ENCODE results near the gene UQCRHL. TPM values are rescaled to one million over a fixed set of nuclear protein-coding genes. Genes with fewer than 3 reads are reported as not detected.
A peak's percentile ranks its signal among the peaks of the same experiment; 100 is the strongest.
"Not testable (repeated sequence)": the region's sequence is repeated elsewhere in the genome, so short reads cannot be mapped to it uniquely, and the experiment has no call there.

UQCRHL gene
- total RNA-seq (1 to 10 TPM; 1.2 to 1.3 TPM), polyA plus RNA-seq (1 to 10 TPM; 1.3 to 4.6 TPM)
- long read RNA-seq, donor 1: 0 reads
- long read RNA-seq, donor 2: 0 reads

DNA sequence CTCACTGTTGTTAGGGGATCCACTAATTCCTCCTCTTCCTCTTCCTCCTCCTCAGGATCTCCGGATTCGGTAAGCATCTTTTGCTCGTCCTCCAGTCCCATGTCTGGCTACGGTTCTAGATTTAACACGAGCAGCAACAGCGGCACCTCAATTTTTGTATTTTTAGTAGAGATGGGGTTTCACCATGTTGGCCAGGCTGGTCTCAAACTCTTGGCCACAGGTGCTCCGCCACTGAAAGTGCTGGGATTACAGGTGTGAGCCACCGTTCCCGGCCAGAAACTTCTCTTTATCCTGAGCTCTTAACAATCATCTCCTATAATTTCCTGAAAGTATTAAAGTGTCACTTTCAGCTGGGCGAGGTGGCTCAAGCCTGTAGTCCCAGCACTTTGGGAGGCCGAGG lies at the start of gene UQCRHL:
Gene UQCRHL, minus strand, starts transcription at position 101 of the 400 bp plus-strand sequence. Its CDS starts 0 bp downstream, at position 101.
- H3K27me3 ChIP-seq (ENCODE audit: control insufficient read depth in 1 of 2, insufficient read depth in 2 of 2, low read length in 1 of 2); H3K9me3 ChIP-seq (ENCODE audit: control insufficient read depth, low read length); H3K27ac ChIP-seq (ENCODE audit: low read depth in 1 of 2, low read length in 2 of 2); H3K4me3 ChIP-seq (ENCODE audit: low read length in 2 of 2); H3K36me3 ChIP-seq (ENCODE audit: control insufficient read depth in 1 of 2, insufficient read depth in 2 of 2, low read length in 1 of 2); ATAC-seq (ENCODE audit: low FRiP score); intact Hi-C loops (cut with DNase I); H3K4me1 ChIP-seq (ENCODE audit: control insufficient read depth in 1 of 2, insufficient read depth in 2 of 2, low read length in 2 of 2): not testable (repeated sequence)
- DNase-seq: peak in 1 of 2 donors; percentile 51
- WGBS, 2 donors: 92 to 95% methylated on average over 11 of the region's 11 CpGs

DNA sequence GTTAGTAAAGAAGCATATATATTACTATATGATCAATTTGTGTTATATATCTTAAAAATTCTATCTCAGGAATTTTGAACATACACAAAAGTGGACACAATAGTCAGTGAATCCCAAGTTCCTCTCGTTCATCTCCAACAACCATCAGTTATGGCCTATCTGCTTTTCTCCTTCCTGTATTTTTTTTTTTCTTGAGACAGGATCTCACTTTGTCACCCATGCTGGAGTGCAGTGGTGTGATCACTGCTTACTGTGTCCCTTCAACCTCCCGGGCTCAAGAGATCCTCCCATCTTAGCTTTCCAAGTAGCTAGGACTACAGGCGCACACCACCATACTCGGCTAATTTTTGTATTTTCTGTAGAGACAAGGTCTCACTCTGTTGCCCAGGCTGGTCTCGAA lies 49.4 kb upstream of the UQCRHL start:
- Histone ChIP-seq H3K4me3 (ENCODE audit: low read length in 2 of 2) (no peak overlapping the region), H3K27ac (ENCODE audit: low read depth in 1 of 2, low read length in 2 of 2) (no peak overlapping the region), H3K27me3 (ENCODE audit: control insufficient read depth in 1 of 2, insufficient read depth in 2 of 2, low read length in 1 of 2) (no peaks in the 10 kb centered on the region), H3K36me3 (ENCODE audit: control insufficient read depth in 1 of 2, insufficient read depth in 2 of 2, low read length in 1 of 2) (no peaks in the 10 kb centered on the region), H3K9me3 (ENCODE audit: control insufficient read depth, low read length) (no peaks in the 10 kb centered on the region), H3K4me1 (ENCODE audit: control insufficient read depth in 1 of 2, insufficient read depth in 2 of 2, low read length in 2 of 2) (peaks cover 0 to 1% of the 10 kb centered on the region in 2 donors)
- DNase-seq (no peak), ATAC-seq (ENCODE audit: low FRiP score) (no peak)
- intact Hi-C loops (cut with DNase I): no loop called here
- 91 to 95% methylated on average over 5 of the region's 5 CpGs for WGBS, 2 donors

DNA sequence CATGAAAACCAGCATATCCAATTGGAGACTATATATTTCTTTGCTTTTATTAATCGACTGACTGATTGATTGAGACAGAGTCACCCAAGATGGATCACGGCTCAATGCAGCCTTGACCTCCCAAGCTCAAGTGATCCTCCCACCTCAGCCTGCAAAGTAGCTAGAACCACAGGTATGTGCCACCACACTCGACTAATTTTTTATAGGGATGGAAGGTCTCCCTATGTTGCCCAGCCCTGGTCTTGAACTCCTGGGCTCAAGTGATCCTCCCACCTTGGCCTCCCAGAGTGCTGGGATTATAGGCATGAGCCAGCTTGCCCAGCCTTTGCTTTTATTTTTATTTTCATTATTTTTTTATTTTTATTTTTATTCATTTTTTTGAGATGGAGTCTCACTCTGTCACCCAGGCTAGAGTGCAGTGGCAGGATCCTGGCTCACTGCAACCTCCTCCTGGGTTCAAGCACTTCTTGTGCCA lies 45.4 kb upstream of the UQCRHL start:
- ATAC-seq (ENCODE audit: low FRiP score) (no peak), DNase-seq (no peak)
- no peaks in the 10 kb centered on the region for H3K36me3 ChIP-seq (ENCODE audit: control insufficient read depth in 1 of 2, insufficient read depth in 2 of 2, low read length in 1 of 2)
- H3K27ac ChIP-seq (ENCODE audit: low read depth in 1 of 2, low read length in 2 of 2): no peak overlapping the region
- H3K4me1 ChIP-seq (ENCODE audit: control insufficient read depth in 1 of 2, insufficient read depth in 2 of 2, low read length in 2 of 2): peaks cover 0 to 1% of the 10 kb centered on the region in 2 donors
- H3K4me3 ChIP-seq (ENCODE audit: low read length in 2 of 2): no peak overlapping the region
- intact Hi-C loops (cut with DNase I): no loop called here
- H3K9me3 ChIP-seq (ENCODE audit: control insufficient read depth, low read length): no peaks in the 10 kb centered on the region
- WGBS, 2 donors: 80 to 90% methylated on average over 3 of the region's 3 CpGs
- H3K27me3 ChIP-seq (ENCODE audit: control insufficient read depth in 1 of 2, insufficient read depth in 2 of 2, low read length in 1 of 2): no peaks in the 10 kb centered on the region

DNA sequence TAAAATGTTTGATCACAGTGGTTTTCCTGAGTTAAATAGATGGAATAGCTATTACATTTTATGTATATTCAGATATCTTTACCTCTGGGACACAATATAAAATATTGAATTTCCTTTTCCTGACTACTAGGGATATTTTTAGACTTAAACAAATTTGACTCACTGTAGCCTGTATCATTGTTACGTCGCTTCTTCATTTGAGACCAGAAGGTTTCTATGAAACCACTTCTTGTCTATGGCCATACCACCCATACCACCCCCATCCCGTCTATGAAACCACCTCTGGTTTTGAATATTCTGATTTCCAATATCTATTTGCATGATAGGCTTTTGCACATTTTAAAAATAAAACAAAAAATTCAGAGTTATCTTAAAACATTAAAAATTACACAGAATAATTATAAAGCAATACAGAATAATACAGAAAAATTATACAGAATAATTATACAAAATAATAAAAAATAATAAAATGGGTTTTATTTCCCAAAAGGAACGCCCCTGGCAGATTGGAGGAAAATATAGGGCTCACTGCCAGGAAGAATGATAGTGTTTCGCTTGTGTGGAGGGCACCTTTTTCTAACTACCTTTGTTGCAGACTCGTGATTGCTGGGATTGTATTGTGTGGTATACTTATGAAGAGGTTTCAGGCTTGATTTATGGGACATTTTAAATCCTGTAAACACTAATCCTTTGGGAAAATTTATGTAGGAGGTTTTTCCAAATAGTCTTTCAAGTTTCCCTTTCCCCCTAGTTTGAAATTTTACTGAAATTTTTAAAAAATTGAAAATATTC lies 44.8 kb upstream of the UQCRHL start:
- 18 to 20% methylated on average over 6 of the region's 6 CpGs for WGBS, 2 donors
- peaks cover 0 to 1% of the 10 kb centered on the region in 2 donors for H3K4me1 ChIP-seq (ENCODE audit: control insufficient read depth in 1 of 2, insufficient read depth in 2 of 2, low read length in 2 of 2)
- H3K27ac ChIP-seq (ENCODE audit: low read depth in 1 of 2, low read length in 2 of 2): no peak overlapping the region
- no peaks in the 10 kb centered on the region for H3K27me3 ChIP-seq (ENCODE audit: control insufficient read depth in 1 of 2, insufficient read depth in 2 of 2, low read length in 1 of 2)
- no peak for ATAC-seq (ENCODE audit: low FRiP score)
- intact Hi-C loops (cut with DNase I): no loop called here
- no peak for DNase-seq
- H3K36me3 ChIP-seq (ENCODE audit: control insufficient read depth in 1 of 2, insufficient read depth in 2 of 2, low read length in 1 of 2): no peaks in the 10 kb centered on the region
- no peak overlapping the region for H3K4me3 ChIP-seq (ENCODE audit: low read length in 2 of 2)
- H3K9me3 ChIP-seq (ENCODE audit: control insufficient read depth, low read length): no peaks in the 10 kb centered on the region

DNA sequence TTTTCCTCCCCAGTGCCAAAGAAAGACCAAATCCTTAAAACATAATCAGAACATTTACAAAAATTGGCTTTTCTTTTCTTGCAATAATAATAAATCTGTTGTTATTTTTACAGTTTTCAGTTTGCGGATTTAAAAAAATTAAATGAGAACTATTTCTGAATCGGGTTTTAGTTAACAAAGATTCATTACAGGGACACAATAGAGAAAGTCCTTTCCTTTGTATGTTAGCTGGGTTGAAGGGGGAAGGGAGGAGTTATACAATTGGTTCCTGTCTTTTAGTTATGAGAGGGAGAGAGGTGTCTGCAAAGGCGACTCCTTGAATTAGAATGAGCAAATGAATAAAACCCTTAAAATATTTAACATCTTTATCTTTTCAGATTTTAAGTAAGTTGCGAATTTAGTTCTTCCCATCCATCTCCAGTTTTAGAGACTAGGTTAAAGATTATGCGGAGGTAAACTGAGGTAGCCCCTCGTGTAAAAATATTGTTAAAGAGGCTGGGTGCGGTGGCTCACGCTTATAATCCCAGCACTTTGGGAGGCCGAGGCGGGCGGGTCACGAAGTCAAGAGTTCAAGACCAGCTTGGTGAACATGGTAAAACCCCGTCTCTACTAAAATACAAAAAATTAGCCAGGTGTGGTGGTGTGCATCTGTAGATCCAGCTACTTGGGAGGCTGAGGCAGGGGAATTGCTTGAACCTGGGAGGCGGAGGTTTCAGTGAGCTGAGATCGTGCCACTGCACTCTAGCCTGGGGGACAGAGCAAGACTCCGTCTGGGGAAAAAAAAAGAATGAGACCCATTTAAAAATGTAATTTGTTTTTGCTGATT lies 44.0 kb upstream of the UQCRHL start:
- Histone ChIP-seq H3K4me1 (ENCODE audit: control insufficient read depth in 1 of 2, insufficient read depth in 2 of 2, low read length in 2 of 2) (no peaks in the 10 kb centered on the region), H3K36me3 (ENCODE audit: control insufficient read depth in 1 of 2, insufficient read depth in 2 of 2, low read length in 1 of 2) (no peaks in the 10 kb centered on the region), H3K4me3 (ENCODE audit: low read length in 2 of 2) (no peak overlapping the region), H3K27me3 (ENCODE audit: control insufficient read depth in 1 of 2, insufficient read depth in 2 of 2, low read length in 1 of 2) (no peaks in the 10 kb centered on the region), H3K27ac (ENCODE audit: low read depth in 1 of 2, low read length in 2 of 2) (no peak overlapping the region), H3K9me3 (ENCODE audit: control insufficient read depth, low read length) (no peaks in the 10 kb centered on the region)
- WGBS, 2 donors: 57 to 59% methylated on average over 16 of the region's 16 CpGs
- intact Hi-C loops (cut with DNase I): no loop called here
- DNase-seq (no peak), ATAC-seq (ENCODE audit: low FRiP score) (no peak)

DNA sequence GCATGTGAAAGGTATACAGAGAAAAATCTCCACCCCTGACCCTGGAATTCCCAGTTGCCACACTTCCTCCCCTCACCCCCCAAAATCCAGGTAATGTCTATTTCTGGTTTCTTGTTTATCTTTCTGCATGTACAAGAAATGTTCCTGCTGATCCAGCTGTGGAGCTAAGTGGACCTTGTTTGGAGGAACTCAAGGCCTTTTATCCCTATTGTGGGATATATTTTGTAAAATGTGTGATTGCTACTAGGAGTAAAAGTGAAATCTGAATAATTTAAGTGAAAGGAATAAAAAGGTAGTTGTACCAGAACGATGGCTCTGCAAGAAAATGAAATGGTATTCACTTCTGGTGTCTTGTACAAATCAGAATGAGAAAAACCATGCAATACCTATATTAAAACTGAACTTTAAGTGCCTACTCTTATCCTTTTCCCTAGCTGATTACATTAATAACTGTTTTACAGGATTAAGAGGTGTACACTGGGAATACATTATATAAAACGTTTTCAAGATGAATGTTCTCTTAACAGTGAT lies 43.1 kb upstream of the UQCRHL start:
- ATAC-seq (ENCODE audit: low FRiP score) (no peak), DNase-seq (no peak)
- Histone ChIP-seq H3K4me3 (ENCODE audit: low read length in 2 of 2) (peak overlapping the region in 1 of 2 donors; percentile 72), H3K9me3 (ENCODE audit: control insufficient read depth, low read length) (no peaks in the 10 kb centered on the region), H3K36me3 (ENCODE audit: control insufficient read depth in 1 of 2, insufficient read depth in 2 of 2, low read length in 1 of 2) (no peaks in the 10 kb centered on the region), H3K4me1 (ENCODE audit: control insufficient read depth in 1 of 2, insufficient read depth in 2 of 2, low read length in 2 of 2) (no peaks in the 10 kb centered on the region), H3K27me3 (ENCODE audit: control insufficient read depth in 1 of 2, insufficient read depth in 2 of 2, low read length in 1 of 2) (no peaks in the 10 kb centered on the region), H3K27ac (ENCODE audit: low read depth in 1 of 2, low read length in 2 of 2) (peak overlapping the region in 1 of 2 donors; percentile 55)
- intact Hi-C loops (cut with DNase I): no loop called here
- WGBS, 2 donors: 0 to 5% methylated on average over 2 of the region's 2 CpGs

DNA sequence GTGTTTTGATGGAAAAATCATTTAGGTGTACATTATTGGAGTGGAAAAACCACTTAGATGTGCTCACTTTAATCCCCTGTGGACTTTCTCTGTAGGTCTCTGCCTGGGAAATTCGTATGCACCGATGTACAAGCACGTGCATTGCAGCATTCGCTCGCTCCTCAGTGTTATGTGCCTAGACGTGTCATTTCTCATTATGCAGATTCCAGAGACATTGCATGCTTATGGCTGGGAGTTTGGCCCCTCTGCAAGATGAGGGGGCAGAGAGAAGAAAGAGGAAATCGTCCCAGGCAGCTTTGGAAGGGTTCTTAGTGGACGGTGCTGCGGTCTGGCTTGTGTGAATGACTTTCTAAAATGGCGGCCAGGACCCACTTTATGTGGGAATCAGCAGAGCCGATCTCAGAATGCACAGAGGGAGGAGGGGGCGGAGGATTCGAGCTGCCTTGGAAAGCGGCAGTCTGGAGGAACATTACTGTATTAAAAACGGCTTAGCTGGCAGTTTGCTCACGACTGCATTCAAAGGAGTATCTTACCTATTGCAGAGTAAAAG lies 42.4 kb upstream of the UQCRHL start:
- H3K36me3 ChIP-seq (ENCODE audit: control insufficient read depth in 1 of 2, insufficient read depth in 2 of 2, low read length in 1 of 2): no peaks in the 10 kb centered on the region
- intact Hi-C loops (cut with DNase I): loop anchor here (2.0 to 10.0 kb wide), 3 partner anchors 15 to 55 kb away; no protein-coding TSS in a partner anchor

More for the DNA sequence above, 42.4 kb upstream of the UQCRHL start:
- WGBS, 2 donors: 0 to 1% methylated on average over 16 of the region's 16 CpGs
- peak overlapping the region; percentile 29 to 43 for H3K27ac ChIP-seq (ENCODE audit: low read depth in 1 of 2, low read length in 2 of 2)
- H3K27me3 ChIP-seq (ENCODE audit: control insufficient read depth in 1 of 2, insufficient read depth in 2 of 2, low read length in 1 of 2): no peaks in the 10 kb centered on the region
- peak overlapping the region; percentile 72 to 85 for H3K4me3 ChIP-seq (ENCODE audit: low read length in 2 of 2)
- no peaks in the 10 kb centered on the region for H3K9me3 ChIP-seq (ENCODE audit: control insufficient read depth, low read length)
- DNase-seq (peak in 1 of 2 donors; percentile 72), ATAC-seq (ENCODE audit: low FRiP score) (peak; percentile 3)
- no peaks in the 10 kb centered on the region for H3K4me1 ChIP-seq (ENCODE audit: control insufficient read depth in 1 of 2, insufficient read depth in 2 of 2, low read length in 2 of 2)

Measured in aorta (tissue), 5 donors.